ENCODE measurements around the gene RNF214. TPM values are rescaled to one million over a fixed set of nuclear protein-coding genes. Genes with fewer than 3 reads are reported as not detected.

The RNF214 gene
- total and polyA plus RNA-seq, 2 donors (not counting 1 experiment from before 2014, with no cell fraction given), result 16.0 to 36.1 TPM

DNA sequence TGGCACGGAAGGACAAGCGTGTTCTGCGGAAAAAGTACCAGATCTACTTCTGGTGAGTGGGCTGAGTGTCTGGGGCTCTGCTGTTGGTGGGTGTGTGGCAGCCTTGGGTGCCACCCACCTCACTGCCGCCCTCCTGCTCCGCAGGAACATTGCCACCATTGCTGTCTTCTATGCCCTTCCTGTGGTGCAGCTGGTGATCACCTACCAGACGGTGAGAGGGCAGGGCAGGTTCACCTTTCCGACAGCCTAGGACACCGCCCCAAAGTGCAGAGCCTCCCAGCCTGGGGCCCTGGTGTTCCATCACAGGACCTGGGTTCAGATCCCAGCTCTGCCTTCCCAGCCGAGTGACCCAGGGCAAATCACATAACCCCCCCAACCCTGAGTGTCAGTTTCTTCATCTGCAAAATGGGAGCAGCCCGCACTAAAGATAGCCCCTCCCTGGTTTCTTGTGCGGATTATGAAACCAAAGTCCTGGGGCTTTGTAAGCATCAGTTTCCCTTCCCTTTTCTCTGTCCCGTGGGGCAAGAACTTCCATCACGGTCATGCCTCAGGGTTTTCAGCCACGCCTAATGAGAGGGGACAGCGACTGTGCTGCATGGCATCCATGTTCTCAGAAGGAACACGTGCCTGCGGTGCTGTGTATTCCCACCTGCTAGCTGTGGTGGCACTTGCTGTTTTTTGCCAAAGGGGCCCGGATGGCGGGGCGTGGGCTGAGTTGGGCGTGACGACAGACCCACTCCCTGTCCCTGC is 43.1 kb upstream of the RNF214 start:
- H3K27ac Mint-ChIP-seq, result peak overlapping the region; percentile 98
- Histone ChIP-seq H3K4me1 (ENCODE audit: control insufficient read depth in 2 of 2, insufficient read depth in 2 of 2, low read length in 2 of 2) (peaks cover 56 to 77% of the 10 kb centered on the region in 2 donors), H3K9ac (ENCODE audit: low read length) (peak overlapping the region; percentile 38), H3K36me3 (replicated peaks in 1 of 2; ENCODE audit: control extremely low read depth in 1 of 2, control insufficient read depth in 1 of 2, extremely low read depth in 1 of 2, insufficient read depth in 2 of 2, low read length in 1 of 2) (peaks cover 0 to 65% of the 10 kb centered on the region in 2 experiments), H3K27ac (ENCODE audit: low read length in 2 of 2) (peak overlapping the region; percentile 90 to 91), H3K4me2 (replicated peaks; ENCODE audit: low read depth, low read length, poor library complexity, severe bottlenecking) (peak overlapping the region; percentile 73), H3K79me2 (ENCODE audit: control insufficient read depth, insufficient read depth, low read length) (peaks cover 53% of the 10 kb centered on the region), H3K27me3 (replicated peaks in 1 of 4; ENCODE audit: control extremely low read depth in 1 of 4, control insufficient read depth in 3 of 4, insufficient read depth in 4 of 4, low read length in 3 of 4) (no peaks in the 10 kb centered on the region), H4K20me1 (ENCODE audit: control insufficient read depth, insufficient read depth, low read length, poor library complexity, severe bottlenecking) (no peaks in the 10 kb centered on the region), H2AFZ (ENCODE audit: insufficient read depth, low read depth, low read length, poor library complexity, severe bottlenecking) (peak overlapping the region; percentile 26), H3K4me3 (ENCODE audit: control extremely low read depth in 1 of 5, extremely low read depth in 1 of 5, insufficient read depth in 1 of 5, low read depth in 2 of 5, low read length in 4 of 5) (peak overlapping the region in 4 of 5 experiments; percentile 15 to 53 (median 32)), H3K9me3 (ENCODE audit: control extremely low read depth in 1 of 3, control insufficient read depth in 2 of 3, insufficient read depth in 1 of 3, low read length in 2 of 3) (no peaks in the 10 kb centered on the region)
- intact Hi-C loops (cut with micrococcal nuclease), result loop anchor here (1.0 kb wide), 2 partner anchors 11 to 45 kb away; partner anchors contain the start of genes PAFAH1B2 and SIDT2
- ATAC-seq (ENCODE audit: low read depth), result peak; percentile 86
- peak; percentile 95 for DNase-seq
- peaks cover 68% of the 10 kb centered on the region for H3K4me1 Mint-ChIP-seq
- no peaks in the 10 kb centered on the region for H3K27me3 Mint-ChIP-seq
- TF ChIP-seq CTCF (IDR thresholded peaks at IDR 0.05) (no peak), EZH2 (IDR thresholded peaks at IDR 0.05; ENCODE audit: borderline replicate concordance, insufficient read depth, low read depth, low read length, poor library complexity, severe bottlenecking) (no peak)
- no peaks in the 10 kb centered on the region for H3K9me3 Mint-ChIP-seq (ENCODE audit: insufficient read depth)
- peak overlapping the region; percentile 80 for H3K4me3 Mint-ChIP-seq
- 20% methylated on average over 21 of the region's 22 CpGs for WGBS (ENCODE audit: insufficient coverage)
- ChIA-PET CTCF (interaction anchor here (0.5 to 2.5 kb wide), 5 partner anchors 9 to 402 kb away, joined by 3 to 12 read pairs (median 3); partner anchors contain the start of gene ZPR1), POLR2A (interaction anchor here (0.5 to 2.8 kb wide), 8 partner anchors 10 to 56 kb away, joined by 3 to 33 read pairs (median 5); partner anchors contain the start of genes PAFAH1B2 and SIDT2)
